Mammary epithelial cell (primary cell): ENCODE data around the gene RAB3GAP1.

Source experiments
- CTCF ChIP-seq, 2 donors: IDR thresholded peaks in 1 of 2; conservative IDR thresholded peaks in 1 of 2; 2 replicates each; pipeline ENCODE4 v1.5.1; 2011 to 2012; ENCODE audit warnings: inconsistent platforms in 2 of 2, low read length in 2 of 2, mild to moderate bottlenecking in 2 of 2, control low read depth in 1 of 2, low read depth in 1 of 2; ENCODE audit not compliant: insufficient read depth in 1 of 2; ENCODE audit errors: extremely low read depth in 1 of 2
- EZH2 ChIP-seq: IDR thresholded peaks from 2 replicates; pipeline ENCODE4 v1.6.1; 2012; ENCODE audit warnings: low read length, inconsistent platforms, borderline replicate concordance

- no peak for TF ChIP-seq CTCF (conservative IDR thresholded peaks at IDR 0.05 in 1 of 2, IDR thresholded peaks at IDR 0.05 in 1 of 2; ENCODE audit: extremely low read depth in 1 of 2, insufficient read depth in 1 of 2, low read depth in 1 of 2, low read length in 2 of 2)
- no peak for TF ChIP-seq EZH2
Observed at GRCh38 chr2:135072125-135072997, 20.3 kb downstream of the RAB3GAP1 start.
